ENCODE results near the gene ASTN2. TPM values are rescaled to one million over a fixed set of nuclear protein-coding genes. Genes with fewer than 3 reads are reported as not detected.

Gene ASTN2
- total RNA-seq, 5 donors from 2014 or later (not counting 1 experiment from before 2014, with no cell fraction given) = 3.7 to 4.8 (median 4.4) TPM

DNA sequence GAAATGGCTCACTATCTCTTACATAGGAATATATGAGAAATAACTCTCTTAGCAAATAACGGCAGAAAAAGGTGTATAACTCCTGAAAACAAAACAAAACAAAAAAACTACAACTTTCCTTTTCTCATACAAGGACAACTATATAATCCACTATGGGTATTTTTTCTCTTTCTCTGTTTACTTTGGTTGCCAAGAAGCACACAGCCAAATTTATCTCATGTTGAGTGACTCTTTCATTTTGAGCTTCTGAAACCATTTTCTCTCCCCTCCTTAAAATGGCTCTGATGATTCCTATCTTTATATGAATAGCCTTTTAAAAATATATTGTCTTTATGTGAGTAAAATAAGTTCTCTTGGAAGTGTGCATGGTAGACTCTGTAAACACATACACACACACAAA, 599.0 kb downstream of the ASTN2 start:
- Mint-ChIP-seq H3K36me3 (no peaks in the 10 kb centered on the region), H3K9me3 (peaks cover 0 to 4% (median 0%) of the 10 kb centered on the region in 3 donors), H3K27ac (no peak overlapping the region), H3K27me3 (peaks cover 9 to 11% of the 10 kb centered on the region in 2 donors), H3K4me3 (no peak overlapping the region), H3K4me1 (no peaks in the 10 kb centered on the region)
- ChIA-PET POLR2A (no interaction called here), CTCF (no interaction called here)
- DNase-seq = no peak
- Histone ChIP-seq H3K4me3 (ENCODE audit: control insufficient read depth in 1 of 2, extremely low read depth in 1 of 2, low read length in 1 of 2) (no peak overlapping the region), H3K9me3 (no peaks in the 10 kb centered on the region), H3K36me3 (ENCODE audit: control insufficient read depth in 2 of 2, extremely low read depth in 1 of 2, insufficient read depth in 1 of 2, low read length in 1 of 2) (no peaks in the 10 kb centered on the region), H3K4me1 (ENCODE audit: control insufficient read depth in 1 of 2, extremely low read depth in 1 of 2, insufficient read depth in 2 of 2, low read length in 2 of 2) (no peaks in the 10 kb centered on the region), H3K27ac (ENCODE audit: low read length) (no peak overlapping the region), H3K27me3 (replicated peaks in 1 of 2; ENCODE audit: control insufficient read depth in 2 of 2, extremely low read depth in 1 of 2, insufficient read depth in 2 of 2, low read length in 1 of 2) (no peaks in the 10 kb centered on the region)
- no CpG with 5 or more reads among the region's 1 CpG for WGBS (ENCODE audit: insufficient coverage)
- ATAC-seq (replicated peaks in 1 of 4) = no peak

DNA sequence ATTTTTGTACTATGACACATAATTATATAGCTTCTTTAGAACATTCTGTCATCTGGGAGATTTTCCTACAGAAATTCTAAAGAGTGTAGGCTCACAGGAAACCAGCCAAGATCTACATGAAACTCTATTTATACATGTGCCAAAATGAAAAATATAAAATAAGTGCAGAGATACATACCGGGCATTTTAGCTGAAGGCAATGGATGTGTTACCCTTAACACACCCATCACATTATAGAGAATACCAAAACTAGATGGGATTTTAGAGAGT, 601.9 kb downstream of the ASTN2 start:
- H3K36me3 Mint-ChIP-seq = no peaks in the 10 kb centered on the region
- no peak overlapping the region for H3K4me3 Mint-ChIP-seq
- DNase-seq = no peak
- no peaks in the 10 kb centered on the region for H3K36me3 ChIP-seq (ENCODE audit: control insufficient read depth in 2 of 2, extremely low read depth in 1 of 2, insufficient read depth in 1 of 2, low read length in 1 of 2)
- WGBS (ENCODE audit: insufficient coverage) = no CpG with 5 or more reads among the region's 1 CpG
- H3K27ac ChIP-seq (ENCODE audit: low read length) = no peak overlapping the region
- H3K9me3 ChIP-seq = no peaks in the 10 kb centered on the region
- H3K4me1 Mint-ChIP-seq = no peaks in the 10 kb centered on the region
- no peak overlapping the region for H3K4me3 ChIP-seq (ENCODE audit: control insufficient read depth in 1 of 2, extremely low read depth in 1 of 2, low read length in 1 of 2)
- ChIA-PET POLR2A (no interaction called here), CTCF (no interaction called here)
- H3K27ac Mint-ChIP-seq = no peak overlapping the region
- H3K9me3 Mint-ChIP-seq = peaks cover 0 to 4% (median 0%) of the 10 kb centered on the region in 3 donors
- H3K27me3 ChIP-seq (replicated peaks in 1 of 2; ENCODE audit: control insufficient read depth in 2 of 2, extremely low read depth in 1 of 2, insufficient read depth in 2 of 2, low read length in 1 of 2) = no peaks in the 10 kb centered on the region
- ATAC-seq (replicated peaks in 1 of 4) = no peak
- H3K27me3 Mint-ChIP-seq = peaks cover 9 to 11% of the 10 kb centered on the region in 2 donors
- no peaks in the 10 kb centered on the region for H3K4me1 ChIP-seq (ENCODE audit: control insufficient read depth in 1 of 2, extremely low read depth in 1 of 2, insufficient read depth in 2 of 2, low read length in 2 of 2)

DNA sequence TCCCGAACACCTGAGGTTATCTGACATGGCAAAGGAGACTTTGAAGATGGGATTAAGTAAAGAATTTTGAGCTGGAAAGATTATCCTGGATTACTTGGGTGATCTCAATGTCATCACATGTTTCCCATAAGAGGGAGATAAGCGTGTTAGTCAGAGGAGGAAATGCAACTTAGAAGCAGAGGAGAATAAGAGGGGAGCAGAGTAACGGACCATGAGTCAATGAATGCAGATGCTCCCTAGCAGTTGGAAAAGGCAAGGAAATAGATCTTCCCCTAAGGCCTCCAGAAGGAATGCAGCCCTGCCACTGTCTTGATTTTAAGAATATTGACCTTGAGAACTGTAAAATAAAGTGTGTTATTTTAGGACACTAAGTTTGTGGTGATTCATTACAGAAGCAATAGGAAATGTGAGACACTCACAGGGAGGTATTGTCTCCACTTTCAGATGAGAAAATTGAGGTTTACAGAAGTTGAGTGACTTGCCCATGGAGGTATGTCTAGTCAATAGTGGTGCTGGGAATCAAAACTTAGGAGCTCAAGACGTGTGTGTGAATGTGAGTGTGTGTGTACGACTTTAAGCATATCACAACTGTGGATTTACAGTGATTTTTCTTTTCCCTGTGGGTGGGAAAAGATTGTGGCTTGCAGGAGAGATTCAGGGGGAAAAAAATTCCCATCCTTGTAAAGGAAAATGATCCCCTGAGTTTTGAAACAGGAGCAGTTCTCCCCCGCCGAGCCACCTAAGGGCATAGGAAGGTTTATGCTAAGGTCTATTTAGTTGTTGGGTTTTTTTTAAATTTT, 602.4 kb downstream of the ASTN2 start:
- Mint-ChIP-seq H3K4me1 (no peaks in the 10 kb centered on the region), H3K36me3 (no peaks in the 10 kb centered on the region), H3K4me3 (no peak overlapping the region), H3K27ac (no peak overlapping the region), H3K27me3 (peaks cover 9 to 11% of the 10 kb centered on the region in 2 donors), H3K9me3 (peaks cover 0 to 4% (median 0%) of the 10 kb centered on the region in 3 donors)
- ATAC-seq (replicated peaks in 1 of 4) = no peak
- WGBS (ENCODE audit: insufficient coverage) = 57% methylated on average over 1 of the region's 7 CpGs
- Histone ChIP-seq H3K27me3 (replicated peaks in 1 of 2; ENCODE audit: control insufficient read depth in 2 of 2, extremely low read depth in 1 of 2, insufficient read depth in 2 of 2, low read length in 1 of 2) (no peaks in the 10 kb centered on the region), H3K4me1 (ENCODE audit: control insufficient read depth in 1 of 2, extremely low read depth in 1 of 2, insufficient read depth in 2 of 2, low read length in 2 of 2) (no peaks in the 10 kb centered on the region), H3K9me3 (no peaks in the 10 kb centered on the region), H3K36me3 (ENCODE audit: control insufficient read depth in 2 of 2, extremely low read depth in 1 of 2, insufficient read depth in 1 of 2, low read length in 1 of 2) (no peaks in the 10 kb centered on the region), H3K4me3 (ENCODE audit: control insufficient read depth in 1 of 2, extremely low read depth in 1 of 2, low read length in 1 of 2) (no peak overlapping the region), H3K27ac (ENCODE audit: low read length) (no peak overlapping the region)
- no peak for DNase-seq
- ChIA-PET POLR2A (no interaction called here), CTCF (no interaction called here)

DNA sequence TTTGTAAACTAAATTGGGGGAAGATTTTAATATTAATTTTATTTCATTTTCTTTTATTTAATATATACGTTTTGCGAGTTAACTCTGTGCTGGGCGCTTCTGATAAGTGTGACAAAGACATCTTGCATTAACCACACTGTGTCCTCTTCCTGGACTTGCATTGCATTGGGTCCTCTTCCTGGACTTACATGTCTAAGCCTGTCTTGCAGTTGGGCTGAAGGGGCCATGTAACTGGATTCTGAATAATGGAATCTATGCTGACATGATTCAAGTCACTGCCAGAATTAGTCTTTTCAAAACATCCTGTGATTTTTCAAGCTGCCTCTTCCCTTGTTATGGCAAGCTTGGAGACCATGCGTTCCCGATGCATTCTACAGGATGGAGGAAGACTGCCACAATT, 605.2 kb downstream of the ASTN2 start:
- no peak for DNase-seq
- H3K27ac Mint-ChIP-seq = no peak overlapping the region
- peaks cover 7 to 9% of the 10 kb centered on the region in 2 donors for H3K27me3 Mint-ChIP-seq
- H3K36me3 Mint-ChIP-seq = no peaks in the 10 kb centered on the region
- H3K36me3 ChIP-seq (ENCODE audit: control insufficient read depth in 2 of 2, extremely low read depth in 1 of 2, insufficient read depth in 1 of 2, low read length in 1 of 2) = no peaks in the 10 kb centered on the region
- no CpG with 5 or more reads among the region's 5 CpGs for WGBS (ENCODE audit: insufficient coverage)
- no peaks in the 10 kb centered on the region for H3K4me1 ChIP-seq (ENCODE audit: control insufficient read depth in 1 of 2, extremely low read depth in 1 of 2, insufficient read depth in 2 of 2, low read length in 2 of 2)
- no peaks in the 10 kb centered on the region for H3K27me3 ChIP-seq (replicated peaks in 1 of 2; ENCODE audit: control insufficient read depth in 2 of 2, extremely low read depth in 1 of 2, insufficient read depth in 2 of 2, low read length in 1 of 2)
- no peaks in the 10 kb centered on the region for H3K4me1 Mint-ChIP-seq
- no peak overlapping the region for H3K4me3 ChIP-seq (ENCODE audit: control insufficient read depth in 1 of 2, extremely low read depth in 1 of 2, low read length in 1 of 2)
- ChIA-PET CTCF (no interaction called here), POLR2A (no interaction called here)
- no peak overlapping the region for H3K27ac ChIP-seq (ENCODE audit: low read length)
- H3K9me3 ChIP-seq = no peaks in the 10 kb centered on the region
- H3K4me3 Mint-ChIP-seq = no peak overlapping the region
- no peak for ATAC-seq (replicated peaks in 1 of 4)
- H3K9me3 Mint-ChIP-seq = peaks cover 0 to 7% (median 3%) of the 10 kb centered on the region in 3 donors

DNA sequence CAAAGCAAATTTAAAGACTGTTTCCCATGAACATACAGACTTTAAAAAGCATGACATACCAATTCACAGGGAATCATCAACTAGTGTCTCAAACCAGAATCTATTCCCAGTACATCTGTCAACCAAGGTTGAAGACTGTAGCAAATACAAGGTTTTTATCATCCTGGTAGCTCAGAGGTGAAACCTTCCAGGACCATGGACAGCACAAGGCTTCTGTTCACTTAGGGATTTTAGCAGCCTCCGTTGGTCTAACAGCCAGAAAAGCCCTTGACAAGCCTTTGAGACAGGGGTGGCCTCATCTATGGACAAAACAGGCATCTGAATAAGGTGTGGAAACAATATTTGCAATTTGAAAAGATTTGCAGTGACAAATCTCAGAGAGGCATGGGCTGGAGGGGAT, 608.8 kb downstream of the ASTN2 start:
- CTCF ChIA-PET = no interaction called here
- no peaks in the 10 kb centered on the region for H3K27me3 ChIP-seq (replicated peaks in 1 of 2; ENCODE audit: control insufficient read depth in 2 of 2, extremely low read depth in 1 of 2, insufficient read depth in 2 of 2, low read length in 1 of 2)
- Mint-ChIP-seq H3K27me3 (peaks cover 0 to under 1% of the 10 kb centered on the region in 2 donors), H3K27ac (no peak overlapping the region), H3K4me3 (no peak overlapping the region), H3K36me3 (no peaks in the 10 kb centered on the region), H3K9me3 (peaks cover 0 to 3% (median 3%) of the 10 kb centered on the region in 3 donors), H3K4me1 (no peaks in the 10 kb centered on the region)
- POLR2A ChIA-PET = no interaction called here
- no peaks in the 10 kb centered on the region for H3K9me3 ChIP-seq
- ATAC-seq (replicated peaks in 1 of 4) = no peak
- no peaks in the 10 kb centered on the region for H3K4me1 ChIP-seq (ENCODE audit: control insufficient read depth in 1 of 2, extremely low read depth in 1 of 2, insufficient read depth in 2 of 2, low read length in 2 of 2)
- no peak overlapping the region for H3K27ac ChIP-seq (ENCODE audit: low read length)
- no peaks in the 10 kb centered on the region for H3K36me3 ChIP-seq (ENCODE audit: control insufficient read depth in 2 of 2, extremely low read depth in 1 of 2, insufficient read depth in 1 of 2, low read length in 1 of 2)
- no peak for DNase-seq
- WGBS (ENCODE audit: insufficient coverage) = 17% methylated on average over 1 of the region's 1 CpG
- H3K4me3 ChIP-seq (ENCODE audit: control insufficient read depth in 1 of 2, extremely low read depth in 1 of 2, low read length in 1 of 2) = no peak overlapping the region

DNA sequence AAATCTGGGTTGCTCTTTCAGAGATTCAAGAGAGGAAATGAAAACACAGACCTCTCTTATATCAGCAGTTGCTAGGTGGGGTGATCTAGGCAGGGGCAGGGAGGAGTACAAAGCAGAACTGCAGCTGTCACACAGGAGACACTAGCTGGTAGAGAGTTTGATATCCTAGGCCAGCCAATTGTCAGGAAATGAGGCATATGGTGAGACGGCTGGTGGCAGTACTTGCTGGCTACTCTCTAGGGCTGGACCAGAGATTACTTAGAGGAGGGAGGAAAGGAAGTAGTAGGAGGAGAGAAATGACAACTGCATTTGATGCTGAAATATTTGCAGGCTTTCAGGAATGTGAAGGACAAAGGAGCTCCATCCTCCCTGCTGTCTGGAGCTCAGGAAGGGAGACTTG, 614.0 kb downstream of the ASTN2 start:
- H3K4me1 ChIP-seq (ENCODE audit: control insufficient read depth in 1 of 2, extremely low read depth in 1 of 2, insufficient read depth in 2 of 2, low read length in 2 of 2) = no peaks in the 10 kb centered on the region
- WGBS (ENCODE audit: insufficient coverage) = 17% methylated on average over 1 of the region's 1 CpG
- no peak overlapping the region for H3K27ac ChIP-seq (ENCODE audit: low read length)
- H3K4me3 ChIP-seq (ENCODE audit: control insufficient read depth in 1 of 2, extremely low read depth in 1 of 2, low read length in 1 of 2) = no peak overlapping the region
- Mint-ChIP-seq H3K36me3 (no peaks in the 10 kb centered on the region), H3K9me3 (peaks cover 0 to 3% (median 0%) of the 10 kb centered on the region in 3 donors), H3K4me1 (no peaks in the 10 kb centered on the region), H3K4me3 (no peak overlapping the region), H3K27ac (no peak overlapping the region), H3K27me3 (peaks cover 5 to 6% of the 10 kb centered on the region in 2 donors)
- CTCF ChIA-PET = no interaction called here
- no peaks in the 10 kb centered on the region for H3K27me3 ChIP-seq (replicated peaks in 1 of 2; ENCODE audit: control insufficient read depth in 2 of 2, extremely low read depth in 1 of 2, insufficient read depth in 2 of 2, low read length in 1 of 2)
- ATAC-seq (replicated peaks in 1 of 4) (no peak), DNase-seq (no peak)
- H3K9me3 ChIP-seq = no peaks in the 10 kb centered on the region
- no peaks in the 10 kb centered on the region for H3K36me3 ChIP-seq (ENCODE audit: control insufficient read depth in 2 of 2, extremely low read depth in 1 of 2, insufficient read depth in 1 of 2, low read length in 1 of 2)
- POLR2A ChIA-PET = no interaction called here

DNA sequence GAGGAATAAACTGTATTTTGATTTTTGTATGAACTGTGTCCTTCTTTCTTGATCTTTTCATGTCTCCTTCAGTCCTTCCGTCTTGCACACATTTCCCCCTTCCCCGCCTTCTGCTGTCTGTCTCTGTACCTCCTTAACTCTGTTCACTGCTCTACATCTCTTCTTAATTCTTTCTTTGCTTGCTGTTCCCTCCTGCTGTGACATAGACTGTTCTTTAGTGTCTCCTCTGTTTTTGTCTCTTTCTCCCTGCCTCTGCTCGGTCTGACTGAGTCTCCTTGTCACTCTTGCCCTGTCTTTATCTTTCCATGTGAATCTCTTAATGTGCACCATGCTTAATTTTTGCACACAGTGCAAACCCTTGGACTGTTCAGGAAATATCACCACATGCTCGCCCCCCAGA, 614.8 kb downstream of the ASTN2 start:
- H3K4me1 Mint-ChIP-seq = no peaks in the 10 kb centered on the region
- H3K9me3 ChIP-seq = no peaks in the 10 kb centered on the region

More for the DNA sequence above, 614.8 kb downstream of the ASTN2 start:
- 53% methylated on average over 3 of the region's 4 CpGs for whole genome bisulfite sequencing (ENCODE audit: insufficient coverage)
- H3K27ac ChIP-seq (ENCODE audit: low read length) = no peak overlapping the region
- no peaks in the 10 kb centered on the region for H3K36me3 ChIP-seq (ENCODE audit: control insufficient read depth in 2 of 2, extremely low read depth in 1 of 2, insufficient read depth in 1 of 2, low read length in 1 of 2)
- Mint-ChIP-seq H3K27ac (no peak overlapping the region), H3K27me3 (peaks cover 6 to 12% of the 10 kb centered on the region in 2 donors), H3K36me3 (no peaks in the 10 kb centered on the region), H3K4me3 (no peak overlapping the region), H3K9me3 (no peaks in the 10 kb centered on the region)
- no peak overlapping the region for H3K4me3 ChIP-seq (ENCODE audit: control insufficient read depth in 1 of 2, extremely low read depth in 1 of 2, low read length in 1 of 2)
- ATAC-seq (replicated peaks in 1 of 4) = no peak
- ChIA-PET POLR2A (no interaction called here), CTCF (no interaction called here)
- DNase-seq = no peak
- no peaks in the 10 kb centered on the region for H3K4me1 ChIP-seq (ENCODE audit: control insufficient read depth in 1 of 2, extremely low read depth in 1 of 2, insufficient read depth in 2 of 2, low read length in 2 of 2)
- H3K27me3 ChIP-seq (replicated peaks in 1 of 2; ENCODE audit: control insufficient read depth in 2 of 2, extremely low read depth in 1 of 2, insufficient read depth in 2 of 2, low read length in 1 of 2) = no peaks in the 10 kb centered on the region
